IPS-18a (cell line): ENCODE measurements around the gene GNG14.

ENCODE experiments used
- H3K27ac ChIP-seq: one replicate; pipeline ENCODE4 v1.5.1; 2013; ENCODE audit warnings: low read length
- H3K27me3 ChIP-seq: one replicate; pipeline ENCODE4 v1.6.1; 2013; ENCODE audit warnings: mild to moderate bottlenecking, low read length; ENCODE audit not compliant: control insufficient read depth, insufficient read depth
- H3K36me3 ChIP-seq: one replicate; pipeline ENCODE4 v1.6.1; 2013; ENCODE audit warnings: low read depth, low read length; ENCODE audit not compliant: control insufficient read depth
- H3K4me1 ChIP-seq: one replicate; pipeline ENCODE4 v1.6.1; 2013; ENCODE audit warnings: low read depth, low read length; ENCODE audit not compliant: control insufficient read depth
- H3K4me3 ChIP-seq: one replicate; pipeline ENCODE4 v1.5.1; 2013; ENCODE audit warnings: low read length
- H3K9ac ChIP-seq: one replicate; pipeline ENCODE4 v1.6.1; 2013; ENCODE audit warnings: mild to moderate bottlenecking, low read length, moderate library complexity
- H3K9me3 ChIP-seq: one replicate; pipeline ENCODE4 v1.6.1; 2013; ENCODE audit warnings: low read depth, low read length; ENCODE audit not compliant: control insufficient read depth

The GNG14 gene

DNA sequence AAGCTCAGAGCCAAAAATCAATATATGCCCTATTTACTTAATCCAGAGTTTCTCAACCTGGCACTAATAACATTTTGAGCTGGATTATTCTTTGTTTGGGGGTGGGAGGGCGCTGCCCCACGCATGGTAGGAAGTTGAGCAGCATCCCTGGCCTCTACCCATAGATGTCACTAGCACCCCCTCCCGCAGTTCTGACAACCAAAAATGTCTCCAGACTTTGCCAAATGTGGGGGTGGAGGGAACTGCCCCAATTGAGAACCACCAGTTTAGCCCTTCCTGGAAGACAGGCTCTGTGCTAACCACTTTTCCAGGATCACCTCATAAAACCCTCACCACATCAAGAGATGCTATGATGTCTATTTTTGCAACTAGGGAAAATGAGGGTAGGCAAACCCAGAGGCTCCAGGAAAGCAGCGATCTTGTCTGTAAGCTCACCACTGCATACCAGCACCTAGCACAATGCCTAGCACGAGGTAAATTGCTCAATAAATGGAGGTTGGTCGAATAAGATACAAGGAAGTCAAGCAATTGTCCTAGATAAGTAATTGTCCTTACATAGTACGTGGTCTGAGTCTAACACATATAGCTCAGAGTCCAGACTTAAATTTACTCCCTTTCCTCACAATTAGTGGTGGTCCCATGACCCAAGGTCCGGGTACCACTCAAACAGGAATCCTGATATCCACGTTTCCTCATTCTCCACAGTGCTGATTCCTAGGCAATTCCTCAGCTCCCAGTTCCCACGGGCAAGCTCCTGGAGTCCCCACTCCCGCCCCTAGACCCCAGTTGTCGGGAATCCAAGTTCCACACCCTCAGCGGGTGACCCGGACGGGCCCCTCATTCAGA, 45.8 kb downstream of the GNG14 start:
- Histone ChIP-seq H3K36me3 (peaks cover 23% of the 10 kb centered on the region), H3K9me3 (no peaks in the 10 kb centered on the region), H3K27me3 (no peaks in the 10 kb centered on the region), H3K9ac (peak overlapping the region; percentile 91), H3K4me3 (peak overlapping the region; percentile 79), H3K27ac (peak overlapping the region; percentile 56), H3K4me1 (peaks cover 10% of the 10 kb centered on the region)

DNA sequence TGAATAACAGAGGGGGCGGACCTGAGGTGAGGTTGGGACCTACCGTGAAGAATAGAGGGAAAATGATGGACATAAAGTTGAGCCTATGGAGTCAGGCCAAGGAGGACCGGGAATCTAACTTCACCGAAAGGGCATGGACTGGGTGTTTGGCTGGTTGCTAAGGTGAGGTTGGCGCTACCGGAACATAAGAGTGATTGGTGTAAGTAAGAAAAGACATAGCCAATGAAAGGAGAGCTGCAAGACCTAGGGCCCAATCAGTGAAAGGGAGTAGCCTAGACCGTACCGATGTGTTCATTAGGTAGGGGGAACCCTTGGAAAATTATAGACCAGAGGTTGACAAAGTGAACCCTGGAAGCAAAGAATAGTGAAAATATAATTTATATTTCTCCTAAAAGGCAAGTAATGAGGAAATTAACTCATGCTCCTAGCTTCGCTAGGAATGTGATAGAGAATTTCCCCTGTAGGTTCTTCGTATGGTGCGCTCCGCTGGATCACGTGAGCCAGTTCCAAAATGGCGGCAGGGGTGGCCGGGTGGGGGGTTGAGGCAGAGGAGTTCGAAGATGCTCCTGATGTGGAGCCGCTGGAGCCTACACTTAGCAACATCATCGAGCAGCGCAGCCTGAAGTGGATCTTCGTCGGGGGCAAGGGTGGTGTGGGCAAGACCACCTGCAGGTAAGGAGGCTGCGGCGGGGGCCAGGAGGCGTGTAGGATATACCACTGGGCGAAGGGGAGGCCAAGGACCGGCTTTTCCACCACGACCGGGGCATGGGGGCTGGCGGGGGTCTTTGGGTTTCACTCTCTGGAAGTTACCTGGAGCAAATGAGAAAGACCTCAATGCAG, 49.4 kb downstream of the GNG14 start, which contains the start of gene GET3:
TSS of gene GET3 (plus strand) at position 503 of the 840 bp plus-strand sequence. CDS start at position 512, 9 bp downstream.
- Histone ChIP-seq H3K36me3 (peaks cover 13% of the 10 kb centered on the region), H3K27me3 (no peaks in the 10 kb centered on the region), H3K9me3 (no peaks in the 10 kb centered on the region), H3K27ac (peak within 1 kb of the TSS; percentile 99), H3K9ac (peak within 1 kb of the TSS; percentile 96), H3K4me3 (peak within 1 kb of the TSS; percentile 85), H3K4me1 (peaks cover 10% of the 10 kb centered on the region)

- Histone ChIP-seq H3K9ac (peak overlapping the region; percentile 96), H3K36me3 (peaks cover 13% of the 10 kb centered on the region), H3K4me1 (peaks cover 10% of the 10 kb centered on the region), H3K27me3 (no peaks in the 10 kb centered on the region), H3K9me3 (no peaks in the 10 kb centered on the region), H3K27ac (peak overlapping the region; percentile 99), H3K4me3 (peak overlapping the region; percentile 85)
Measured at GRCh38 chr19:12737835-12738351, 50.1 kb downstream of the GNG14 start.
